ENCODE data around the gene AXIN1. TPM values are rescaled to one million over a fixed set of nuclear protein-coding genes. Genes with fewer than 3 reads are reported as not detected.
"Not testable (repeated sequence)": the region's sequence is repeated elsewhere in the genome, so short reads cannot be mapped to it uniquely, and the experiment has no call there.

The AXIN1 gene
- total RNA-seq, 2 experiments from 2014 or later, result 22.3 to 25.7 TPM

DNA sequence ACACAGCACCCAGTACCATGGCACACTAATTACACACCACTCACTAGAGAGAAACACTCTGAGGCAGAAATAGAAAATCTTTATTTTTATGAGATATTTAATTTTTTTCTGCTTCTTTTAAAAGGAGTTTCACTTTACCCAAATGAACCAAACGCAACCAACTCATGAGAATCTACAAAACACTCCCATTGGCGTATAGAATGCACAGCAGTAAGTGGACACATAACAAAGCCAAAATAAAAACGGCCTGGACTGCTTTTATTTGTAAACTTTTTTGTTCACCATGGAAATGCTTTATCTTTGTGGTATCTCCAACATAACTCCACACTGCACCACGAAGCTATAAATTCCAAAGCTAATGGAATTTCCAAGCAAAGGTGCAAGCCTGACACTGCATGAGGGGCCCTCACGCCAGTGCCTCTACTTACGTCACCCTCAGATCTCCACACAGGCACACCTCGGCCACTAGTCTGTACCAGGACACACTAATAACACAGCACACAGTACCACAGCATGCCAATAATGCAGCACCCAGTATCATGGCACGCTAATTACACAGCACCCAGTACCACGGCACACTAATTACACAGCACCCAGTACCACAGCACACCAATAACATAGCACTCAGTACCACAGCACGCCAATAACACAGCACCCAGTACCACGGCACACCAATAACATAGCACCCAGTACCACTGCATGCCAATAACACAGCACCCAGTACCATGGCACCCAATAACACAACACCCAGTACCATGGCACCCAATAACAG lies 17.5 kb downstream of the AXIN1 start:
- ATAC-seq; H3K4me3 Mint-ChIP-seq; H3K27ac Mint-ChIP-seq; CTCF ChIA-PET; H3K9me3 Mint-ChIP-seq (ENCODE audit: low read depth); DNase-seq; H3K36me3 Mint-ChIP-seq; H3K27me3 Mint-ChIP-seq: not testable (repeated sequence)
- peaks cover 24% of the 10 kb centered on the region for H3K4me1 Mint-ChIP-seq

DNA sequence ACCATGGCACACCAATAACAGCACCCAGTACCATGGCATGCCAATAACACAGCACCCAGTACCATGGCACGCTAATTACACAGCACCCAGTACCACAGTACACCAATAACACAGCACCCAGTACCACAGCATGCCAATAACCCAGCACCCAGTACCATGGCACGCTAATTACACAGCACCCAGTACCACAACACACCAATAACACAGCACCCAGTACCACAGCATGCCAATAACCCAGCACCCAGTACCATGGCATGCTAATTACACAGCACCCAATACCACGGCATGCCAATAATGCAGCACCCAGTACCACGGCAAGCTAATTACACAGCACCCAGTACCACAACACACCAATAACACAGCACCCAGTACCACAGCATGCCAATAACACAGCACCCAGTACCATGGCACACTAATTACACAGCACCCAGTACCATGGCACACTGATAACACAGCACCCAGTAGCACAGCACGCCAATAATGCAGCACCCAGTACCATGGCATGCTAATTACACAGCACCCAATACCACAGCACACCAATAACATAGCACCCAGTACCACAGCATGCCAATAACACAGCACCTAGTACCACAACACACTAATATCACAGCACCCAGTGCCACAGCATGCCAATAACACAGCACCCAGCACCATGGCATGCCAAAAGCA lies 18.2 kb downstream of the AXIN1 start:
- H3K4me3 Mint-ChIP-seq; CTCF ChIA-PET; H3K9me3 Mint-ChIP-seq (ENCODE audit: low read depth); H3K27ac Mint-ChIP-seq; H3K27me3 Mint-ChIP-seq; H3K36me3 Mint-ChIP-seq; ATAC-seq; DNase-seq: not testable (repeated sequence)
- H3K4me1 Mint-ChIP-seq, result peaks cover 19% of the 10 kb centered on the region

DNA sequence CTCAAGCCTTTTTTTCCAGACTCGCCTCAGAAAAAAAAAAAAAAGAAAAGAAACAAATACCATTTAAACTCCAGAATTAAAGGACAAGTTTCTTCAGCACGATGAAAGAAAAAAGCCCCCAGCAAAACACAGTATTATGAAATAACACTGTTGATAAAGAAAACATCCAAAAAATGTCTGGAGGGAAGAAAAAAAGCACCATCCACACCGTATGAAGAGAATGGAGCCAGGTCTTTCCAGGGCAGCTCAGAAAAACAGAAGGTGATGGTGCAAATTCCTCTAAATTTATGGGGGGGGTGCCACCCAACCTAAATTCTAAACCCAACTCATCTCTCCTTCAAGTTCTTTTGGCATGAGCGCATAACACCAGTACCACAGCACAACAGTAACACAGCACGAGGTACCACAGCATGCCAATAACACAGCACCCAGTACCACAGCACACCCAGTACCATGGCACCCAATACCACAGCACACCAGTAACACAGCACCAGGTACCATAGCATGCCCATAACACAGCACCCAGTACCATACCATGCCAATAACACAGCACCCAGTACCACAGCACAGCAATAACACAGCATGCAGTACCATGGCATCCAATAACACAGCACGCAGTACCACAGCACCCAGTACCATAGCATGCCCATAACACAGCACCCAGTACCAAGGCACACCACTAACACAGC lies 19.0 kb downstream of the AXIN1 start:
- peaks cover 10% of the 10 kb centered on the region for H3K27me3 Mint-ChIP-seq
- CTCF ChIA-PET, result interaction anchor here (0.9 kb wide), 1 partner anchor 16 kb away, joined by 3 read pairs; no protein-coding TSS in a partner anchor
- ATAC-seq, result no peak
- no peak overlapping the region for H3K4me3 Mint-ChIP-seq
- H3K27ac Mint-ChIP-seq, result no peak overlapping the region
- no peaks in the 10 kb centered on the region for H3K9me3 Mint-ChIP-seq (ENCODE audit: low read depth)
- DNase-seq, result no peak
- H3K36me3 Mint-ChIP-seq, result no peaks in the 10 kb centered on the region
- peaks cover 15% of the 10 kb centered on the region for H3K4me1 Mint-ChIP-seq

DNA sequence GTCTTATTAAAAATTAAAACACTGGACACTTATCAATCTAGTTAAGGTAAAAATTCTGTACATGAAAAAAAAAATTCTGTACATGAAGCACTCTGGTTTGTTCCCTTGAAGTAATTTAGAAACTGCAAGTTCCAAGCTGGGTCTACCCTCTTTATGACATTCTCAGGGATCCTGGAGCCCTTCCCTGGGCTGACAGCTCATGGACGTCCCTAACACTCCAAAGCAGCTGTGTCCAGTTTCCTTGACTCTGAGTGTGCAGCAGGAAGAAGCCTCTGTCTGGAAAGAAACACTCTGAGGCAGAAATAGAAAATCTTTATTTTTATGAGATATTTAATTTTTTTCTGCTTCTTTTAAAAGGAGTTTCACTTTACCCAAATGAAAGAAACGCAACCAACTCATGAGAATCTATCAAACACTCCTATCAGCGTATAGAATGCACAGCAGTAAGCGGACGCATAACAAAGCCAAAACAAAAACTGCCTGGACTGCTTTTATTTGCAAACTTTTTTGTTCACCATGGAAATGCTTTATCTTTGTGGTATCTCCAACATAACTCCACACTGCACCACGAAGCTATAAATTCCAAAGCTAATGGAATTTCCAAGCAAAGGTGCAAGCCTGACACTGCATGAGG lies 21.2 kb downstream of the AXIN1 start:
- peaks cover 26% of the 10 kb centered on the region for H3K4me1 Mint-ChIP-seq
- H3K4me3 Mint-ChIP-seq; H3K9me3 Mint-ChIP-seq (ENCODE audit: low read depth); H3K27ac Mint-ChIP-seq; H3K36me3 Mint-ChIP-seq; CTCF ChIA-PET; DNase-seq; H3K27me3 Mint-ChIP-seq; ATAC-seq: not testable (repeated sequence)

DNA sequence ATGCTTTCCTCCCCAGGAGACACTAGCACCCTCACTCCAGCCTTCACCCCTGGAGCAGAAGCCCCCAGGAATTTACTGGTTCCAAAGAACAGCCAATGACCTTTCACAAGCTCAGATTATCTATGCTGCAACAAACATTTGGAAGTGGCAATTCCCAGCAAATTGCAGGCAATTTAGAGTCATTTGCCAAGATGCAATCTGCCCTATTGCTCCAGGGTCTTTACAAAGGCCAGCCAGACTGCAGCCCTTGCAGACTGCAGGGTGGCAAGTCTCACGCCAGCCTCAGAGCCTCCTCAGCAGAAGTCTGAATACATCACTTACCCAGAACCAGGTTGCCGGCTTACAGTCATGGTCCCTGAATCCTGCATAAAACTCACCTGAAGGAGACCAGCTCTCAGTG lies 21.8 kb downstream of the AXIN1 start:
- Mint-ChIP-seq H3K36me3 (no peaks in the 10 kb centered on the region), H3K27me3 (peaks cover 10% of the 10 kb centered on the region), H3K27ac (no peak overlapping the region), H3K4me3 (no peak overlapping the region), H3K4me1 (peaks cover 25% of the 10 kb centered on the region), H3K9me3 (ENCODE audit: low read depth) (no peaks in the 10 kb centered on the region)
- no peak for DNase-seq
- no peak for ATAC-seq
- CTCF ChIA-PET, result no interaction called here

DNA sequence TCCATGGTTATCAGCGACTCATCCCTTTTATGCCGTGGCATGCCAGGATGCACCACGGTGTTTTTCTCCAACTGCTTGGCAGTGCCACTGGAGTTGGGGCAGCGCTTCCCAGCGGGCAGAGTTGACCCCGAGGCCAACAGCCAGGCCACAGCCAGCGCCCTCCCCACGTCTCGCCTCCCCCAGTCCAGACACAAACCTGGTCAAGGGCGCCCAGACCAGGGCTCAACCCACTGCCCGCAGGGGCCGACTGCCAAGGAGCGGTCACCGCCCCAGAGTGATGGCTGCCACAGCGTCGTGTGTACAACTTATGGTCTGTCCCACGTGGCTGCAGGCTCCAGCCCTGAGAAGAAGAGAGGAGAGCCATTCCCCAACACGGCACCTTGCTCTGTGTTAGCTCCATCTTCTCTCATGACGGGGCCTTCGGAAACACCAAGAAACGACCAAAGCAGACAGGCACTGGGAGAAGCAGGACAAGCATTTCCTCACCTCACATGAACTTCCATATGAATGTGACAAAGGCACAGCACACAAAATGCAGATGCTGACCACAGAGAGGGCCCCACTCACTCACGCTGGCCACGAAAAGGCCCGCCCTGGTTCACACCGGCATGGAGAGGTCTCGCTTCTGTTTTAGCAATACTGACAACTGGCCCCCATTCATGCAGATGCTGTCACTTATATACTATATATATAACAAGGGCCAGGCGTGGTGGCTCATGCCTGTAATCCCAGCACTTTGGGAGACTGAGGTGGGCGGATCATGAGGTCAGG lies 27.0 kb downstream of the AXIN1 start:
- H3K4me3 Mint-ChIP-seq, result peak overlapping the region; percentile 0
- peaks cover 42% of the 10 kb centered on the region for H3K4me1 Mint-ChIP-seq
- ATAC-seq, result no peak
- DNase-seq, result no peak
- peaks cover 11% of the 10 kb centered on the region for H3K27me3 Mint-ChIP-seq
- H3K9me3 Mint-ChIP-seq (ENCODE audit: low read depth), result no peaks in the 10 kb centered on the region
- no peaks in the 10 kb centered on the region for H3K36me3 Mint-ChIP-seq
- H3K27ac Mint-ChIP-seq, result no peak overlapping the region
- CTCF ChIA-PET, result no interaction called here

DNA sequence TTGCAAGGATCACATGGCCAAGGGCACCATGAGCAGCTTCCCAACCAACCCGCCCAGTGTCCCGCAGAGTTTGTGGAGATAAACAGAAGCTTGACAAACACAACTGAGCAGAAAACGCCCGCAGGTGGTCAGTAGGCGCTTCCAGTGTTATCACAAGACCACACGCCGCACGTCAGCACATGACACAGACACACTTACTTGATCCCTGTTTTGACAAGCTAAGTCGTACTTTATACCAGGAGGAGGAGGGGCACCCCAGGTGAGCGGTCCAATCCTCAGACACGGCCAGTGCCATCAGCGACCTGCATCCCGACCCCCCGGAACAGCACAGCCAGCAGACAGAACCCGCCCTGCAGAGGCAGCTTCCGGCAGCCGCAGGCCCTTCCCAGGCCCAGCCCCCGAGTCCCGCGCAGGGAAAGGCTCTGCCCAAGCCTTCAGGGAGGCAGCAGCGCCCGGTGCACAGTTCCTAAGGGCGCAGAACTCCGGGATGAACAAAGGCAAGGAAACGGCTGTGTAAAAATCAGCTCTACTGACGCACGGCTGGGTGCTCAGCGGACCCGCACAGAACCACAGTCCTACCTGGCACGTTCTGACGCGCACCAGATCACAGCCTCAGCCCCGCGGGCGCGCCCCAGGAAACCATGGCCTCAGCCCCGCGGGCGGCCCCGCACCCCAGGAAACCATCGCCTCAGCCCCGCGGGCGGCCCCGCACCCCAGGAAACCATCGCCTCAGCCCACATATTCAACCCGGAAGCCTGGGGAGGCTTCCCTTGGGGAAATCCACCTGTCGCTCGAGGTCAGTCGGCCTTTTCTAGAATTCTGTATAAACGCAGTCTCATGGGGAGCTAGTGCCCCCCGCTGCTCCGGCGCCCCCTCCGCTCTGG lies 27.8 kb downstream of the AXIN1 start:
- H3K4me1 Mint-ChIP-seq, result peaks cover 43% of the 10 kb centered on the region

DNA sequence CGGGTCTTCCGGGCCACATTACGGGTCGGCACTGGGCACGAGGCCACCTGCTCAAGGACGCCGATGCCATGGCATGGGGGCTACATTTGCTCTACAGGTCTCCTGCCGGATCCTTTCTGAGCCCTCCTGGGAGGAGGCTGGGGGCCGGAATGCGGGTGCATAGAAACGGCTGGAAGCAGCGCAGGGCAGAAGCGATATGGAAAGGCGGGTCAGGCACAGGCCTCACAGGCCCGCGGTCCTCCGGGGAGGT lies 28.4 kb downstream of the AXIN1 start:
- CTCF ChIA-PET, result interaction anchor here (1.1 kb wide), 1 partner anchor 38 kb away, joined by 3 read pairs; no protein-coding TSS in a partner anchor
- Mint-ChIP-seq H3K4me1 (peaks cover 44% of the 10 kb centered on the region), H3K4me3 (no peak overlapping the region), H3K9me3 (ENCODE audit: low read depth) (no peaks in the 10 kb centered on the region), H3K36me3 (no peaks in the 10 kb centered on the region), H3K27ac (no peak overlapping the region), H3K27me3 (peaks cover 6% of the 10 kb centered on the region)
- ATAC-seq (no peak), DNase-seq (no peak)

More for the DNA sequence above, 27.8 kb downstream of the AXIN1 start:
- H3K4me3 Mint-ChIP-seq, result peak overlapping the region; percentile 0
- CTCF ChIA-PET, result interaction anchor here (0.5 to 1.1 kb wide), 2 partner anchors 37 to 85 kb away, joined by 3 read pairs; no protein-coding TSS in a partner anchor
- peak overlapping the region; percentile 57 for H3K27ac Mint-ChIP-seq
- peak; percentile 35 for ATAC-seq
- no peaks in the 10 kb centered on the region for H3K36me3 Mint-ChIP-seq
- DNase-seq, result peak; percentile 63
- H3K9me3 Mint-ChIP-seq (ENCODE audit: low read depth), result no peaks in the 10 kb centered on the region
- peaks cover 6% of the 10 kb centered on the region for H3K27me3 Mint-ChIP-seq

DNA sequence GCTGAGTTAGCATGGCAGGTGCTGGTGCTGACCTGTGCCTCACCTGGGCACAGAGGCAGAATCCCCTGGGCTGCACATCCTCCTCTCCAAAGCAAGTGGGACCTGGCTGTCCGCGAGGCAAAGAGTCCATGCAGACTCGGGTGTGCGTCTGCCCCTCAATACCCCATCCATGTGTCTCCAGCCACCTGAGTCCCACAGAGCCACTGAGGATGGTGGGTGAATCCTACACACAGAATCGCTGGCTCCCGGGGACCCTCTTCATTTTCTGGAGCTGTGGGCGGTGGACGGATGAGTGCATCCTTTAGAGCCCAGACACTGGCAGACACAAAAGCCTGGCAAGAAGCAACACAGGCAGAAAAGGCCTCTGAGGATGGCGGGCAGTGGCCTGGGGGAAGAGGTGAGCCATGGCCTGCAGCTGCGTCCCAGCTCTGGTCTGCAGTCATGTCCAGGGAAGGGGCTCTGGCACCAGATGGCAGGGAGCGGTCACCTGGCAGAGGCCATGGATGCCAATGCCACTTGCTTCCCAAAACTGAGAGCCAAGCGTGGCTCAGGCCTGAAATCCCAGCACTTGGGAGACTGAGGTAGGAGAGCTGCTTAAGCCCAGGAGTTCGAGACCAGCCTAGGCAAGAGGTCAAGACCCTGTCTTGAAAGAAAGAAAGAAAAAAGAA lies 29.9 kb downstream of the AXIN1 start:
- Mint-ChIP-seq H3K36me3 (no peaks in the 10 kb centered on the region), H3K4me3 (no peak overlapping the region), H3K4me1 (peaks cover 48% of the 10 kb centered on the region), H3K27ac (no peak overlapping the region), H3K27me3 (peaks cover 6% of the 10 kb centered on the region), H3K9me3 (ENCODE audit: low read depth) (no peaks in the 10 kb centered on the region)
- no peak for DNase-seq
- CTCF ChIA-PET, result interaction anchor here (1.1 kb wide), 1 partner anchor 28 kb away, joined by 4 read pairs; no protein-coding TSS in a partner anchor
- ATAC-seq, result no peak

DNA sequence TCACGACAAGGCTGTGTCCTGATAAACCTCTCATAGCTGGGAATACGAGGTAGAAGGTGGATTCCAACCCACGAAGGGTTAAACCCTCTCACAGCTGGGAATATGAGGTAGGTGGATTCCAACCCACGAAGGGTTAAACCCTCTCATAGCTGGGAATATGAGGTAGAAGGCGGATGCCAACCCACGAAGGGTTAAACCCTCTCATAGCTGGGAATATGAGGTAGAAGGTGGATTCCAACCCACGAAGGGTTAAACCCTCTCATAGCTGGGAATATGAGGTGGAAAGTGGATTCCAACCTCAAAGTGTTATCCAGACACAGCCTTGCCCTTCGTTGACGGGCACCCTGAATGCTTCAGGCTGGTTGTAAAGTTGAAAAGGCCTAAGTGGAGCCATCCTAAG lies 31.0 kb downstream of the AXIN1 start:
- peaks cover 6% of the 10 kb centered on the region for H3K27me3 Mint-ChIP-seq
- CTCF ChIA-PET, result interaction anchor here (1.1 kb wide), 1 partner anchor 27 kb away, joined by 4 read pairs; no protein-coding TSS in a partner anchor
- no peaks in the 10 kb centered on the region for H3K9me3 Mint-ChIP-seq (ENCODE audit: low read depth)
- H3K4me3 Mint-ChIP-seq, result no peak overlapping the region
- DNase-seq (no peak), ATAC-seq (no peak)
- H3K36me3 Mint-ChIP-seq, result no peaks in the 10 kb centered on the region
- no peak overlapping the region for H3K27ac Mint-ChIP-seq
- peaks cover 40% of the 10 kb centered on the region for H3K4me1 Mint-ChIP-seq

DNA sequence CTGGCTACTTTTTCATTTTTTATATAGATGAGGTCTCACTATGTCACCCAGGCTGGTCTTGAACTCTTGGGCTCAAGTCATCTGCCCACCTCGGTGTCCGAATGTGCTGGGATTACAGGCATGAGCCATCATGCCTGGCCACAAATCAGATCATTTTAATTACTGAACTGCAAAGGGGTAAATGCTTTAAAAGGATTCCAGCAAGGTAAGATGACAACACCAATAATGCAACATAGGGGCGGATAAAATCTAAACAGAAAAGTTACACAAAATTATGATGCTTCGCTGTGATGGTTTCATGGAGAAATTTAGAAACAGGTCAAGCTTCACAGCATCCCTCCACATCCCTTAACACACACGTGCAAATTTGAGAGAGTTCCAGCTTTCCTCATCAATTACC lies 32.3 kb downstream of the AXIN1 start:
- Mint-ChIP-seq H3K4me1 (peaks cover 34% of the 10 kb centered on the region), H3K36me3 (no peaks in the 10 kb centered on the region), H3K27ac (no peak overlapping the region), H3K27me3 (peaks cover 1% of the 10 kb centered on the region), H3K4me3 (no peak overlapping the region), H3K9me3 (ENCODE audit: low read depth) (no peaks in the 10 kb centered on the region)
- DNase-seq (no peak), ATAC-seq (no peak)
- CTCF ChIA-PET, result no interaction called here

DNA sequence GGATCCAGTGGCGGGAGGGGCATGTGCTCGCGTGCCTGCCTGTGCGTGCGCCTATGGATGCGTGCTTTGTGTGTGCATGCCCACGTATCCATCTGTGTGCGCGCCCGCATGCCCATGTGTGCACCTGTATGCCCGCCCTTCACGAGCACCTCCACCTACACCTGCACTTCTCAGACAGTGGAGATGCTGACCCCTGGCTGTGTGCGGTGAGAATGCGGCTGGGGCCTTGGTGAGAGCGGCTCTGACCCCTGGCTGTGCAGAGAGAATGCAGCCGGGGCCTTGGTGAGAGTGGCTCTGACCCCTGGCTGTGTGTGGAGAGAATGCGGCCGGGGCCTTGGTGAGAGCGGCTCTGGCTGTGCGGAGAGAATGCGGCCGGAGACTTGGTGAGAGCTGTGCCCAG lies 33.9 kb downstream of the AXIN1 start:
- Mint-ChIP-seq H3K27me3 (no peaks in the 10 kb centered on the region), H3K9me3 (ENCODE audit: low read depth) (no peaks in the 10 kb centered on the region)
- CTCF ChIA-PET, result no interaction called here

More for the DNA sequence above, 33.9 kb downstream of the AXIN1 start:
- no peak overlapping the region for H3K27ac Mint-ChIP-seq
- no peaks in the 10 kb centered on the region for H3K36me3 Mint-ChIP-seq
- ATAC-seq (no peak), DNase-seq (no peak)
- no peak overlapping the region for H3K4me3 Mint-ChIP-seq
- peaks cover 22% of the 10 kb centered on the region for H3K4me1 Mint-ChIP-seq
